ENCODE measurements around the gene GRIK5.

GRCh38 chr19:42065051-42065450 lies 5.0 kb downstream of the GRIK5 start:
- TF ChIP-seq CTCF (IDR thresholded peaks at IDR 0.05; ENCODE audit: low read depth, low read length, poor library complexity, severe bottlenecking): no peak
- TF ChIP-seq EZH2phosphoT487 (IDR thresholded peaks at IDR 0.05; ENCODE audit: borderline replicate concordance, low read length): no peak

Data from DOHH2 (cell line).